SK-N-MC (cell line): Measurements from ENCODE around the gene NPEPL1.
"Not testable (repeated sequence)": the region's sequence is repeated elsewhere in the genome, so short reads cannot be mapped to it uniquely, and the experiment has no call there.

Experiments
- DNase-seq: peaks from one replicate; pipeline ENCODE4 v3.0.0-alpha.2; 2011; ENCODE audit warnings: low read depth, low spot score
- H3K27ac ChIP-seq: fragments of 200-600 bp; sonication (generic); 2 replicates; pipeline ENCODE4 v1.5.1; 2016; ENCODE audit warnings: mixed run types
- H3K36me3 ChIP-seq: fragments of 200-600 bp; sonication (generic); 2 replicates; pipeline ENCODE4 v1.6.1; 2017; ENCODE audit warnings: antibody characterized with exemption, low read length, mixed read lengths; ENCODE audit not compliant: insufficient read depth
- H3K4me3 ChIP-seq: fragments of 200-600 bp; sonication (generic); 2 replicates; pipeline ENCODE4 v1.5.1; 2016
- H3K9ac ChIP-seq: fragments of 200-600 bp; sonication (generic); 2 replicates; pipeline ENCODE4 v1.8.0; 2017; ENCODE audit warnings: mixed run types, mixed read lengths; ENCODE audit not compliant: insufficient read length
- H3K9me3 ChIP-seq: fragments of 200-600 bp; sonication (generic); 2 replicates; pipeline ENCODE4 v1.6.1; 2017; ENCODE audit warnings: low read depth, mild to moderate bottlenecking, antibody characterized with exemption, low read length, moderate library complexity, mixed read lengths
- EZH2 ChIP-seq: fragments of 200-600 bp; sonication (generic); IDR thresholded peaks from one replicate; pipeline ENCODE4 v1.6.1; 2017; ENCODE audit warnings: antibody characterized with exemption
- FOXP2 ChIP-seq: optimal IDR thresholded peaks from 2 replicates; pipeline ENCODE3; 2011; ENCODE audit warnings: mild to moderate bottlenecking, moderate library complexity; ENCODE audit not compliant: insufficient read depth; ENCODE audit errors: extremely low read length, control extremely low read depth
- POLR2AphosphoS5 ChIP-seq: IDR thresholded peaks from 2 replicates; pipeline ENCODE4 v1.6.1; 2012; ENCODE audit warnings: mild to moderate bottlenecking, low read depth, low read length, borderline replicate concordance

The NPEPL1 gene

DNA sequence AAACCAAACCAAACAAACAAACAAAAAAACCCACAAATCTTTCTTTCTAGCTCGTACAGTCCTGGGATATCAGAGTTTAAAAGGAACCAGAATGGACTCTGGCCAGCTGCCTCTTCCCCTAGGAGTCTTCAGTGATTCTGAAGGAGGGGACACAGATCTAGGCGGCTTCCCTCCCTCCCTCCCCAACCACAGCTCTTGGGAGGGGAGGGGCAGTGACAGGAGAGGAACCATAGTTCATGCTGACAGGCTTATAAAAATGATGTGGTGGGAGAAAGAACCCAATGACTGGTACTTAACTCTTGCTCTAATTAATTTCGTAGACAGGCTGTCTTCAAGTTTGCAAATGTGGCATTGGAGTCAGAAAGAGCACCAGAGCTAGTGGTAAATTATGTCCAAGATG, 56.0 kb downstream of the NPEPL1 start:
- Histone ChIP-seq H3K9me3 (no peaks in the 10 kb centered on the region), H3K9ac (no peak overlapping the region), H3K27ac (no peak overlapping the region), H3K4me3 (no peak overlapping the region), H3K36me3 (no peaks in the 10 kb centered on the region)
- no peak for DNase-seq
- TF ChIP-seq FOXP2 (no peak), POLR2AphosphoS5 (no peak), EZH2 (no peak)

DNA sequence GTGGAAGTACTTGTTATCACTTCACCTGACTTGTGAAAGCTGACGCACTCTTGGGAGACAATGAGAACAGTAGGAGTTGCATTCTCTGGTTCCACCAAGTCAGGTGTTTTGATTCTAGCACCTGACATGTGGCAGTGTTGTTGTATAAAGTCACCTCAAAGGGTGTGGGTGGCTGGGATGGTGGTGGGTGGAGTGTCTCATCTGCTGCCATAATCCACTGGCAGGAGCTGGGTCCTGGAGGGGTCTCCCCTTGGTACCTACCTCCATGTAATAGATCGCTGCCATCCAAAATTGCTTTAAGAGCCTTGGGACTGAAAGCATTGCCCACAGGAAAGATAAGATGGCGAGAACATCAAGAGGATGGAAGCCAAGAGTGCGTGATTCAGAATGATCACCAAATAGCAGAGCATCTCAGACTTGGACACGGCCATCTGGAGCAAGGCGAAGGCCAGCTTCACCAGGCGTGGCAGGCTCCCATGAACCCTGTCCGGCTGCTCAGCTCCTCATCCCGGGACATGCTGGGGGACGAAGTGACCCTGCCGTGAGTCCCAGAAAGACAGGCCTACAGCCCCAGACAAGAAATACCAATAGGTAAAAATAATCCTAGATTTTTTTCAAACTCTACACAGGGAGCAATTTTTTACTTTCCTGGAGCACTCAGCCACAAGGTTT, 56.6 kb downstream of the NPEPL1 start:
- no peak overlapping the region for H3K4me3 ChIP-seq
- DNase-seq: no peak
- no peaks in the 10 kb centered on the region for H3K9me3 ChIP-seq
- no peaks in the 10 kb centered on the region for H3K36me3 ChIP-seq
- H3K9ac ChIP-seq: no peak overlapping the region
- H3K27ac ChIP-seq: no peak overlapping the region
- TF ChIP-seq EZH2 (no peak), POLR2AphosphoS5 (no peak), FOXP2 (no peak)

DNA sequence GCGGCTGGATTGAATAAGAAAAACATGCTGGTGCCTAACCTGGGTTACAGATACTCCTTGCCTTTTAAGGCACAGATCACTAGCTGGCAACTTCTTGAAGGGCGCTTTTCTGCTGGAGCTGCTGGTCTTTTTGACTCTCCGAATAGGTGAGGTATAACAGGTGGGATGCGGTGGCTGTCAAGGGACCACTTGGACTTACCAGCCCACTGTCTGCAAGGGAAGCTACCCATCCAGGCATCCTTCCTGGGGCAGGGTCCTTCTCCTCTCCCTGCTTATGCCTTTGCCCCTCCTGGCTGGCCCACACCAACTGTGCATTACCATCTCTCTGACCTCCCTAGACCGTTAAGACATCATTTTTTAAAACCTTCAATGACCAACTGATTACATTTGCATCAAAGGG, 57.4 kb downstream of the NPEPL1 start:
- Histone ChIP-seq H3K9ac (no peak overlapping the region), H3K9me3 (no peaks in the 10 kb centered on the region), H3K4me3 (no peak overlapping the region), H3K27ac (no peak overlapping the region), H3K36me3 (no peaks in the 10 kb centered on the region)
- TF ChIP-seq POLR2AphosphoS5: no peak
- TF ChIP-seq EZH2: no peak
- no peak for TF ChIP-seq FOXP2
- no peak for DNase-seq

DNA sequence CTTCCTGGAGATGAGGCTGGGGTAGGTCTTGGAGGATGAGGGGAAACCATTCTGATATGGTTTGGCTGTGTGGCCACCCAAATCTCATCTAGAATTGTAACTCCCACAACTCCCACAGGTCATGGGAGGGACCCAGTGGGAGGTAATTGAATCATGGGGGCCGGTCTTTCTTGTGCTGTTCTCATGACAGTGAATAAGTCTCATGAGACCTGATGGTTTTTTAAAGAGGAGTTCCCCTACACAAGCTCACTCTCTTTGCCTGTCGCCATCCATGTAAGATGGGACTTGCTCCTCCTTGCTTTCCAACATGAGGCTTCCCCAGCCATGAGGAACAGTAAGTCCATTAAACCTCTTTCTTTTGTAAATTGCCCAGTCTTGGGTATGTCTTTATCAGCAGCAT, 58.1 kb downstream of the NPEPL1 start:
- H3K9ac ChIP-seq, DNase-seq, H3K27ac ChIP-seq, H3K4me3 ChIP-seq, H3K36me3 ChIP-seq, H3K9me3 ChIP-seq: not testable (repeated sequence)

DNA sequence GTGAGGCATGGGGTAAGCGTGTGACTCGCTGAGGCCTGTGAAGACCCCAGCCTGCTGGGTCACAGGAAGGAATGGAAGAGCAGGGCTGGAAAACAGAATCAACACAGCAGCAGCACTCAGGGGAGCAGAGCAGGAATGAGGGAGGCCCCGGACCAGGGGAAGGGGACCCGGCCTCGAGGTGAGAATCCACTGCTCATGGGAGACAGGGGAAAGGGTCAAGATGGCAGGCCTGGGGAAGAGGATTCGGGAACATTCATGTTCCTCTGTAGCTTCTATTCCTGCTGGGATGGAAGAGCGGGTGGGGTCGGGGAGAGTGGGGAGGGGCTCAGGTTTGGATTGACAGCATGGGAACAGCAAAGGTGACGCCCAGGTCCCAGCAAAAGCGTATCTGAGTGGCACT, 59.4 kb downstream of the NPEPL1 start:
- no peak overlapping the region for H3K9ac ChIP-seq
- no peak overlapping the region for H3K4me3 ChIP-seq
- no peak overlapping the region for H3K27ac ChIP-seq
- DNase-seq: no peak
- no peaks in the 10 kb centered on the region for H3K9me3 ChIP-seq
- no peaks in the 10 kb centered on the region for H3K36me3 ChIP-seq
- TF ChIP-seq FOXP2 (no peak), EZH2 (no peak), POLR2AphosphoS5 (no peak)

DNA sequence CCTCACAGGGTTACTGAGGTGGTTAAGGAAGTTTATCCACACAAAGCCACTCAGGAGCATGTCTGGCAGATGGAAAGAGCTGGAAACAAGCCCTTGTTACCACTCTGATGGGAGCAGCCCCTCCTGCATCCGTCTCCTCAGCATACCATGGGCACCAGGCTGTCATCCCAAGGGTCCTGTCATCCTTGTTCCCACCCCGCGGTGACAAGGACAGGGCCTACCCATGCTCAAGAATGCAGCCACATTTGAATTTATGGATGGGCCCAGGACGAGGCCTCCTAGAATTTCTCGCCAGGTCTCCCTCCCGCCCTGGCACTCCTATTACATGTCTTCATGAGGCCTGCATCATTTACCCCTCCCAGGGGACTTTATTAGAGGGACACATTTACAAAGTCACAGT, 60.0 kb downstream of the NPEPL1 start:
- Histone ChIP-seq H3K4me3 (no peak overlapping the region), H3K9ac (no peak overlapping the region)
- DNase-seq: no peak

DNA sequence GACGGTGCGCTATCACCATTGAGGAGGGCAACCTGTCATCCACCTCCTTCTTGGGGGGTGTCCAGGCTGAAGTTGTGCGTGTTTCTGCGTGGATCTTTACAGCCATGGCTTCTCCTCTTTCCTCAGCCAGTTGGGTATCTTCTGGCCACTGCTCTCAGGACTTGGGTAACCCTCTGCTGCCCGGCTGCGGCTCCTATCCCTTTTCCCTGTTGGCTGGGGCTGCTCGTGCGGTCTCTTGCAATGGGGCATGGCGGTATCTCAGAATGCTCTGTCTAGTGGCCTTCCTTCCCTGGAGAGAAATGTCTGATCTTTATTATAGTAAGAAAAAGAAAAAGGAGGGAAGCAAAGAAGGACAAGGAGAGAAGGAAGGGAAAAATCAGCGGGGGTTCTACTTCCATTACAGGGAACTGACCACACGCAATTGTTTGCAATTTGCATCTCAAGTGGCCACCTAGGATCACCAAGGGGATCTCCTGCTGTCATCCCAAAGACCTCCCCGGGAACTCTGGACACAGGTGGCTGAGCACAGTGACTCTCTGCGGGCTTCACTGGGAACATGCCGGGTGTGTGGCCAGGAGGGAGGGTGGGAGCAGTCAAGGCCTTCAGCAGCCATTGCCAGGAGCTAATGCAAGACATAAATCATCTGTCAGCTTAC, 60.8 kb downstream of the NPEPL1 start:
- Histone ChIP-seq H3K4me3 (no peak overlapping the region), H3K9ac (no peak overlapping the region), H3K36me3 (no peaks in the 10 kb centered on the region), H3K27ac (no peak overlapping the region), H3K9me3 (no peaks in the 10 kb centered on the region)
- TF ChIP-seq EZH2: no peak
- no peak for TF ChIP-seq FOXP2
- DNase-seq: no peak

More for the DNA sequence above, 60.0 kb downstream of the NPEPL1 start:
- TF ChIP-seq POLR2AphosphoS5 (no peak), FOXP2 (no peak), EZH2 (no peak)
- H3K27ac ChIP-seq: no peak overlapping the region
- no peaks in the 10 kb centered on the region for H3K9me3 ChIP-seq
- H3K36me3 ChIP-seq: no peaks in the 10 kb centered on the region

DNA sequence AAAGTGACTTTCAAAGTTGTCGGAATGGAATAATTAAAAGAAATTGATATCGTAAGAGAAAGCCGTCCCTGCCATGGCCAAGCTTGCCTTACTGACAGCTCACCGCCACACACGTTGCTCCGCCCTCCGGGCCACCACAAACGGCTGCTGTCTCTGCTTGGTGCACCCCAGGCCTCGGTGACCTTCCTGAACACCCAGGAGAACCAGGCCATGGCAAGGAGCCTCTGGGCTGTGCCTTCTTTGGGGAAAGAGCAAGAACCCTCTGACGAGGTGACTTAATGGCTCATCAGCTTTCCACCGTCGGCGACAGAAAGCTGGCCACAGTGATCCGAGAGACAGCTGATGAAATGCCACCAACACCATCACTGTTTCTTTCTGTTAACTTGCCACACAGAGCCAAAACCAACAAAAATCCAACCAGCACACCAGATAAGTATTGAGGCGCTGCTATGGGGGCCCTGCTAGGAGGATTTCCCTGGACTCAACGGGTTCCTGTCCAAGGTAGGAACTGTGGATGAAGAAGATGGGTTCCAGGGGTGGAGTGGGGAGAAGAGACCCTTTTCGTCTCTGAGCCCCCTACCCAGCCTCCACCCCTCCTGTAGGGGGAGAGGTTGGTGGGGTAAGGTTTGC, 61.4 kb downstream of the NPEPL1 start:
- Histone ChIP-seq H3K9ac (no peak overlapping the region), H3K9me3 (no peaks in the 10 kb centered on the region), H3K27ac (no peak overlapping the region), H3K36me3 (no peaks in the 10 kb centered on the region), H3K4me3 (no peak overlapping the region)
- TF ChIP-seq EZH2: no peak
- no peak for TF ChIP-seq FOXP2
- no peak for DNase-seq

DNA sequence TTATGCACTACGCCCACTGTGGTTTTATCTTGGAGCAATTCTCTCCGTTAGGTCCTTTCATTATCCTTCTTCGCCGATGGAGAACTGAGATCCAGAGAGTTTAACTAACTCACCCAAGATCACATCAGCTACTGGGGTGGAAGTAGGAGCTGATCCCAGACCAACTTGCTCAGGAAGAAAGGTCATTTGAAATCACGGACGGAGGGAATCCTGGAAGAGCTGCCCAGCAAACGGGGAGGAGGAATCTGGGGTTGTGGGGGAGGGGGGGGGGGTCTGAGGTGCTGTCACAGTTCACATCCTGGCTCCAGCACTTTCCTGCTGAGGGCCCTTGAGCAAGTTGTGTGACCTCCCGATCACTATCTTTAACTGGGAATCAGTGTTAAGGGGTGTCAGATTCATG, 62.0 kb downstream of the NPEPL1 start:
- no peaks in the 10 kb centered on the region for H3K9me3 ChIP-seq
- H3K9ac ChIP-seq: no peak overlapping the region
- no peaks in the 10 kb centered on the region for H3K36me3 ChIP-seq
- H3K27ac ChIP-seq: no peak overlapping the region
- no peak overlapping the region for H3K4me3 ChIP-seq
- no peak for DNase-seq
- TF ChIP-seq FOXP2 (no peak), POLR2AphosphoS5 (no peak), EZH2 (no peak)
